GM18873 (cell line): ENCODE measurements around the gene MED13L.

ENCODE experiments used
- ATAC-seq: cut with Tn5 transposase; IDR thresholded peaks from one replicate; pipeline ENCODE4 v1.9.1; 2021; ENCODE audit warnings: mild to moderate bottlenecking, moderate library complexity, moderate number of reproducible peaks; ENCODE audit not compliant: unreplicated experiment, low FRiP score

The MED13L gene

DNA sequence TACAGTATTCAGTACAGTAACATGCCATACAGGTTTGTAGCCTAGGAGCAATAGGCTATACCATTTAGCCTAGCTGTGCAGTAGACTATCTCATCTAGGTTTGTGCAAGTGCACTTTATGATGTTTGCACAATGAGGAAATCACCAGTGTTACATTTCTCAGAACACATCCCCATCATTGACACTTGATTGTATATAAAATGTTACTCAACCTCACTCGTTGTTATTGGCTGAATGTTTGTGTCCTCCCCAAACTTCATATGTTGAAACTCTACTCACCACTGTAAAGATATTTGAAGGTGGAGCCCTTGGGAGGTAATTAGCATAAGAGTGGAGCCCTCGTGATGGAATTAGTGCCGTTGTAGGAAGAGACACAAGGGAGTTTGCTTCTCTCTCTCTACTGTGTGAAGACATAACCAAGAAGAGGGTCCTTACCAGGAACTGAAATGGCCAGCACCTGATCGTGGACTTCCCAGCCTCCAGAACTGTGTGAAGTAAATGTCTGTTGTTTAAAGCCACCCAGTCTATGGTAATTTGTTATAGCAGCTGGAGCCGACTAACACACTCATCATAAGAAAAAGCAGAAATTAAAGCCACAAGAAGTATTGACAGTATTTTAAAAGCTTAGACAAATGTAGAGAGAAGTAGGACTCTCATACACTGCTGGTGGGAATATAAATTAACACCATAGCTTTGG, 3.2 kb upstream of the MED13L start:
- no peak for ATAC-seq

DNA sequence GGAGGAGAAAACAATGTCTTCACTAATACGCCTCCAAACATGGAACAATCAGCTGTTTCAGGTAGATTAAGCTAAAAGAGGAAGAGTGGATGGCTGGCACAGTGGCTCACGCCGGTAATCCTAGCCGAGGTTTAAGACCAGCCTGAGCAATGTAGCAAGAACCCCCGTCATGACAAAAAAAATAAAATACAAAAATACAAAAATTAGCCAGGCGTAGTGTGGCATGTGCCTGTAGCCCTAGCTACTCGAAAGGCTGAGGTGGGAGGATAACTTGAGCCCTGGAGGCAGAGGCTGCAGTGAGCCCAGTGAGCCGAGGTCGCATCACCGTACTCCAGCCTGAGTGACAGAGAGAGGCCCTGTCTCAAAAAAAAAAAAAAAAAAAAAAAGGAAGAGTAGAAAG, 1.2 kb upstream of the MED13L start:
- ATAC-seq = no peak

DNA sequence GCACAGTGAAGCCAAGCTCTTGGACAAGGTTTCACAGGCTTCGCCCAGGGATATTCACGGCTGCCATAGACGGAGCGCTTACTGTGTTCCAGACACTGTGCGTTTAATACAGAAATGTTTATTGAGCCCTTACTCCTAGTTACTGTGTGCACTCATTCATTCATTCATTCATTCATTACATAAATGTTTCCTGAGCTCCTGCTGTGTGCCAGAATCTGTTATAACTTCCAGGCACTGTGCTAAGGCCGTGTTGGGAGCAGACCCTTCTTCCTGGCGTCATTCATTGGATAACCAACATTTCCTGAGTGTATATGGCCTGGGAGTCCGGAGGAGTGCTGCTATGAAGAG, 760 bp upstream of the MED13L start:
- no peak for ATAC-seq

DNA sequence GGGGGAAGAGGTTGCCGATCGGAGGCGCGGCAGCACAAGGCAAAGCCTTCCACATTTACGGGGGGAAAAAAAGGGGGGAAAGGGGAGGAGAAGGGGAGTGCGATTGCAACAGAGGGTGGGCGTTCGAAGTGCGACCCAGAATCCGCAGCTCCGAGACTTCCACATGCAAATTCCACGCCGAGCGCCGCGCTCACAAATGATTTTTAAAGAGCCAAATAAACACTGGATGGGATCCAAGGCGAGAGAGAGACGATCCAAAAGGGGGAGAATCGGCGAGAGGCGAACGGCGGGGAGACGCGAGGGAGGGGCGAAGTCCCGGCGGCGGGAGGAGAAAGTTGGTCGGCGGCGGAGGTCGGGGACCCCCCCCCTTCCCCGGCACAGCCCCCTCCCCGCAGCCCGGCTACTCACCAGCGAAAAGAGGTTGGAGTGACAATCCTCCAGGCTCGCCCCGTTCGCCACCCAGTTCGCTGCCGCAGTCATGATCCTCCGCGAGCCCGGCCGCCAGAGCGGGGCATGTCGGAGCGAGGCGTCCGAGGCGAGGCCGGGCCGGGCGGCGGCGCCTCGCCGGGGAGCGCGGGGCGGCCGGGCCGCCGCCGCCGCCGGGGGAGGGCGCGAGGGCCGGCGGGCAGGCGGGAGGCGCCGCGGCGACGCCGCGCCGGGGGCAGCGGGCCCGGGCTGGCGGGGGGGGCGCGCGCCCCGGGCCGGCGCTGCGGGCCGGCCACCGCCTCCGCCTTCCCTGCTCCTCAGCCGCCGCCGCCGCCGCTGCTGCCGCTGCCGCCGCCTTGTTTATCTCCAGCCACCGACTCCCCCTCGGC, 634 bp downstream of the MED13L start:
- no peak for ATAC-seq

DNA sequence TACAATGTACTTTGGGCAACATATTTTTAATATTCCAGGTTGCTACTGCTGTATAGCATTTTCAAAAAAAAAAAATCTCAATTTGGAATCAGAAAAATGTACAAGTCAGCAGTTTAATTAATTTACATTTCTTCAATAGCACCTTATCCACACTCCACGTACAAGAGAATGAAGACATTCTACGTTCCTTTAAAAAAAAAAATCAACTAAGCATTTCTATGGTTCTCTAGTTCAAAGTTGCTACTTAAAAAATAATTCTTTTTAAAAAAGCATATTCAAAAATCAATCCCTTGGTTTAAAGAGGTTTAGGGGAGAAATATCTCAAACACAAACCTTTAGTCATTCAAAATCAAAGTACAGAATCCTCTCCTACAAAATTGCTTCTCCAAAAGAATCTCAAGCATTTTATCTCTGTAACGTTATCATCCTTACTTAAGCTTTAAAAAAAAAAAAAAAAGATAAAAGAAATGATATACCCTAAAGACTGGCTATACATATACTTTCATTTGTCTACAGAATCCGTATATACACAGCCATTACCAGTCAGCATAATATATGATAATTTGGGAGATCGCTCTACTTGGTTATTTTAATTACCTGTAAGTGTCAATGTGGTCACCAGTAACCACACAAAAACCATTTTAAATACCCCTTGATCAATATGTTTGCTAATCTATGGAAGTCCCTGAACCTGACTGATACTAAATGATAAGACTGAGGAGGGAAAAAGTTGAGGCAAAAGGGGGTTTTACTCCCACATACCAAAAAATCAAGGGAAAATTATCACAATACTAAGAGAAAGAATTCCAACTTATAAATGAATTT, 2.7 kb downstream of the MED13L start:
- no peak for ATAC-seq

DNA sequence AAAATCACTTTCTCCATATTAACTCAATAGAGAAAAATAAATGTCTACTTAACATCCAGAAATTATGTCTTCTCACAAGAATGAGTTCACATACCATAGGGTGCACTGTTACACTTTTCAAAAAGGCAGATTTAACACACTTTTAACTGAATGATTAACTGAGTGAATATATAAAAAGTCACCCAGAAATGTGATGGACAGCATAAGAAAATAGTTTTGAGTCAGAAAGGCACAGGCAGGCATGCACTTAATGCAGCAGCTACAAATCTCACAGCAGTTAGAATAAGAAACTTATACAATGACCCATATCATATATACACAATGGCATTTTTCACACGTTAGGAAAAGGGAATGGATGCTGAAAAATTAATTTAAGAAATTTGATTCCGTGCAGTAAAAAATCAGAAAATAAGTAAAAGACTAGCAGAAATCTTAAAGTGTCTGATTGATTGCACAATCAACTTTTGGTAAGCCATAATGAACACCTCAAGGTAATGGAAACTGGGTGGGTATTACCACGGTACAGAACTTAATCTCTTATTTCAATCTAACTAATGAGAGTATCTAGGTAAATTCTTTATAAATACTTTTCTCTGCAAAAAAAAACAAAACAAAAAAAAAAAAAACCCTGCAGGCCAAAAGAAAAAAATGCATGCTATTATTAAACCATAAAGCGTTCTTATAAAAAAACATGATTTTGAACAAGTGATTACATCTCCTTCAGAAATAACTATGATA, 3.5 kb downstream of the MED13L start:
- ATAC-seq = no peak

DNA sequence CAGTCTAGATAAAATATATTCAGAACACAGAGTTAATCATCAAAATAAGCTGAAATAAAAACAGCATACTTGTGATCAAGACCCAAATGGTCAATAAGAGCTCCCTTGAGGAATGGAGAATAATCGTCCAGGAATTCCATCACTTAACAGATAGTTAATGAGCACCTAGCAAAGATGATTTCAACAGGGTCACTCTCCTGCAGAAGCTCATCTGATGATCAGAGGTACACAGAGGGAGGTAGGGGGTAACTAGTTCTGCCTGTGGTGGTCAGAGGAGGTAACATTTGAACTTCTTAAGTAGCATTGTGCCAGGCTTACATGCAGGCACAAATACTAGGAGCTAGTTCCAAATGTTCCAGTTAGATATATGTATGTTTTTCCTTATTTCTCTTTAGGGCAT, 9.5 kb downstream of the MED13L start:
- no peak for ATAC-seq

DNA sequence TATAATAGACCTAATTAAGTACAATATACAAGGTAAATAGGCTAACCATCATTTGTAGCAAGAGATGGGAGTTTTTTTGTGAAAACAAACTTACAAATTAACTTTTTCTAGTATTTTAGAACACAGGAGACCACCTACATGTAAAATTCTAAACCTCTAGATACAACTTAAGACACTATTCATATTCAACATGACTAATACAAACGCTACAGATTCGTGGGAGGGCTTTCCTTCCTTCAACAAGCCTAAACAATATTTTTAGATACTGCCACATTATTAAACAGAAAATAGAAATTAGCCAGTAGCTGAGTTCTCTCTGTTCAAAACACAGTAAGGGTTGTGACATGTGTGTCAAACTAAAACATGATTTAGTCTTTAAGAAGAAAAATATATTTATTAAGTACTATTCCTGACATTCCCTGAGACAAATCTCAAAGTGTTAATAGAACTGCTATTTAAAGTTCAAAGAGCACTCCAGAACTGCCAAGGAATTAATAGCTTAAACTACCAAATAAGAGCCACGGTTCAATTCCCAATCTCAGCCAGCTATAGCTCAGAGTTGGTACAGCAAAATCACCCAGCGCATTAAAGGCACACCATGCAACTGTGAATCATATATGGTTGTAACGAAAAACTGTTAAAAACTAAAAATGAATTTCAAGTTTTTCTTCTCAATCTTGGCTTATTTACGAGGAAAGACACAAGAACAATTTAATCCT, 10.7 kb downstream of the MED13L start:
- no peak for ATAC-seq

DNA sequence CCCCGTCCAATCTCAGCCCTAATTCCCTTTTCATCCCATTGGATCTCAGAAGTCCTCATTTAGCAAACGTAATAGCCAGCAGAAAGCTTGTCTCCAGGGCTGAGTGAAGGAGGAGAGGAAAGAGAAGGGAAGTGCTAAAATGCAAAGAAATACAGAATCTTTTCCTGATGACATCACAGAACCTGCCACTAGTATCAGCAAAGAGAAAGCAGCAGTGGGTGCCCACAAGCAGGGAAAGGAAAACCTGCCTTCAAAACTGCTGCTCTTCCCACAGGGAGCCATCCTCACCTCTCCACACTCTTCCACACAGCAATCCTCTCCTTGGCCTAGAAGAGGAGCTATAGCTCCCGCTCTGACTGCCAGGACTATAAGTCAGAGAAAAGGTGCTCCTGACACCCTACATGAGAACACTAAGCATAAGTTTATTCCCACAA, 11.3 kb downstream of the MED13L start:
- no peak for ATAC-seq

DNA sequence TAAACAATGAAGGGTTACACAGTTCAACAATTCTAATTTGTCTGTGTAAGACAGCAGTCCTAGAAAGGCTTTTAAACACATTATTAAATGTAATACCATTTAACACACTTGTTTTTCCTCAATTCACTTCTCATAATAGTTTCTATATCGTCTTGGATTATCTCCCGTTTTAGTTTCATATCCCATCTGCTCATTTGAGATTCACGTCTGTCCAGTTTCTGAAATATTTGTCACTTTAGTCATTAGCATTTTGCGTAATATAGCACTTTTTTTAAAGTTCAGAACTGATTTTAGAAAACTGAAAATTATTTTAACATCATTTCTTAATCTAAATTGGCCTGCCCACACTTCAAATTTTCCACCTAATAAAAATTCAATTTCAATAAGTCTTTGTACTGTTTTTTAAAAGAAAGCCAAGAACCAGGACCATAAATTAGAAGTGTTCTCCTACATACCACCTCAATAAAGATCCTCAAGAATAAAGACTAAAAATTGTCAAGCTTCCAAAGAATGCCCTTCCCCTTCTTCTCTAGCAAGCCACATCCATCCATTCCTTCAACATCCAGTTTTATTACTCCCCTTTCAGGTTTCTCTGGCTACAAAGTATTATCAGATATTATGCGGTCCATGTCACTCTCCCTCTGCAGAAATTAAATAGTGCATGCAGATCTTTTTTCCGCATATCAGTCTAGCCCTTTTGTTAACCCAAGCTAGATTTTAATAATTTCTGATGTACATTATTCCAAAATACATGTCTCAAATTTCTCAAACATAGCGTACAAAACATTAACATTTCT, 11.9 kb downstream of the MED13L start:
- ATAC-seq = no peak

DNA sequence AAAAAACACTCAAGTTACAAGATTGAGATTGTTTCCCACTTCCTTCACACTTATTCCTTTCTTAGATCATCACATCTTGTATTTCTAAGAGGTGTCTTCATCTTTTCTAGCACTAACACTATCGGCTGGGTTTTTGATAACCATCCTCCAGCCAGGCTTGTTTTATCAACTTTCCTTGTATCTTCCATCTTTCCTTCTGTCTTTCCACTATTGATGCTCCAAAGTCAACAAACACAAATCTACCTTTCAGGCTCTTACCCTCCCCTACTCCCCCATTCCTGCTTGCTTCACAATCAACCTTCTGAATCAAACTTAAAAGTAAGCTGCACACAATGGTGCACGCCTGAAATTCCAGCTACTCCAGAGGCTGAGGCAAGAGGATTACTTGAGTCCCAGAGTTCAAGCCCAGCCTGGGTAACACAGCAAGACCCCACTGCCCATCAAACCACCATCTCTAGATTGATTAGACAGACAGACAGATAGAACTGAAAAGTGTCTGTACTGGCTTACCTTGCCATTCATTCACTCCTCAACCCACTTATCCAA, 12.9 kb downstream of the MED13L start:
- ATAC-seq = no peak

DNA sequence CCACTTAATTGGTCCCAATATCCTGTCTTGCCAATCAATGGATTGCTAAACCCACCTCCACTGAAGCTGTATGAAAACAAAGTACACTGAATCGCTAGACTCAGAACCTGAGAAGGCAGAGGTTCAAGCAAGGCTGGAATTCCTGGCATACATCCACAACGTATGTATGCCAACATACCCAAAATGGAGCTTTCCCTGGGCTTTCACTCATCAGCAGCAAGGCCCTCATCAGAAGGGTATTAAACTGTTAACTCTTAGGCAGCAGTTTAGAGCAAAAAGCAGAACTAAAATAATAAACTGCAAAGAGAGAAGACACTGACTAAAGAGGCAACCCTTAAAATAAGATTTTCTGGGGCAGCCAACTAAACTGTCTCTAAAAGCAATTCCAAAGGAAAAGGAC, 13.6 kb downstream of the MED13L start:
- ATAC-seq = no peak

DNA sequence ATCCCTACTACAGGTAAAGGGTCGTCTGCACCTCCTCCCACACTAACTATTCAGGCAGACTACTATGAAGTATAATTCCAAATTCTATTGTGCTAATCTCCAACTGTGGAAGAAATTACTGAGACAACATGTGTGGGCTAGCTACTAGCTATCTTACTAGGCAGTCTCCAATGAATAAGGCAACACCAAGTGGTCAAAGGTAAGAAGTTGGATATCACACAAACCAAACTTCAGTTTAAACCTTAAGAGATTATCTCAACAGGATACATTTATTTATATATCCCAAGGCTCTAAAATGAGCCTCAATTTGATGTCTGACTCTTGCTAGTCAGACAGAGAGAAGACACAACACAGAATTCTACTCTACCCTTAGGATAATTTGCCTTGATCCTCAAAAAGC, 14.1 kb downstream of the MED13L start:
- no peak for ATAC-seq

DNA sequence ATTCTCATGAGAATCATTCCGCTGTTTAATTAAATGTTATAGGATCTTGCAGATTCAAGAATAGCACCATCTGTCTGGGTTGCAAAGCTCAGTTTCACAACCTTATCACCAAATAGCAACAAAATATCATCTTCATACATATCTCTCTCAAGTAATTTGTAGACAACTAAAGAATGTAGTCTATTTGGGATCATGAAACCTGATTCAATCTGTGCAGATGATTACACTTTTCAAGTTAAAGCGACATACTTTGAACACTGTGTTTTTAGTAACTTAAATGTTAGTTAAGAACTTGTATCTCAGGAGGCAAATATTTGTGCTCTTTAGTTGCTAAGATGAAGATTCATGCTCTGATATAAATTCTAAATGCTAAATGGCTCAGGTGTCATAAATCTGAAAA, 14.8 kb downstream of the MED13L start:
- ATAC-seq = no peak

DNA sequence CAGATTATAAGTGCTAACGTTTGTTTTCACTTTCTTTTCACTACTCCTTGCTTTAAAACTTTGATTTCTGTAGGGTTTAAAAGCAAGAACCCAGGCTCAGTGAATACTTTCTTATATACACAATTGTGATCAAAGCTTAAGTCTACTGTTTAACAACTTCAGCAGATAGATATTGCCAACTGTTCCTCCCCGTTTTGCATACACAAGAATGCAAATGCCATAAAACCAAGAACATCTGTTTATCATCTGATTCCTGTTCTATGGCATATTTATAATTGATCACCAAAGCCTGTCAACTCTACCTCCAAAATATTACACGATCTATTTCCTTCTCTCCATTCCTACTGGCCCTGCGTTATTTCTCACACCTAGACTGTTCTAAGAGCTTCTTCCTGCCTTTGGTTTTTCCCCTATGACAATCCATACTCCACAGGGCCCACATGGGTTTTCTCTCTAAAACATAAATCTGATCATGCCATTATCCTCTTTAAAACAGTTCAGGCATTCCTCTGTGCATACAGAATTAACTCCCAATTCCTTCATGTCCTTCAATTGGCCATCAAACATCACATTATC, 15.9 kb downstream of the MED13L start:
- ATAC-seq = no peak

DNA sequence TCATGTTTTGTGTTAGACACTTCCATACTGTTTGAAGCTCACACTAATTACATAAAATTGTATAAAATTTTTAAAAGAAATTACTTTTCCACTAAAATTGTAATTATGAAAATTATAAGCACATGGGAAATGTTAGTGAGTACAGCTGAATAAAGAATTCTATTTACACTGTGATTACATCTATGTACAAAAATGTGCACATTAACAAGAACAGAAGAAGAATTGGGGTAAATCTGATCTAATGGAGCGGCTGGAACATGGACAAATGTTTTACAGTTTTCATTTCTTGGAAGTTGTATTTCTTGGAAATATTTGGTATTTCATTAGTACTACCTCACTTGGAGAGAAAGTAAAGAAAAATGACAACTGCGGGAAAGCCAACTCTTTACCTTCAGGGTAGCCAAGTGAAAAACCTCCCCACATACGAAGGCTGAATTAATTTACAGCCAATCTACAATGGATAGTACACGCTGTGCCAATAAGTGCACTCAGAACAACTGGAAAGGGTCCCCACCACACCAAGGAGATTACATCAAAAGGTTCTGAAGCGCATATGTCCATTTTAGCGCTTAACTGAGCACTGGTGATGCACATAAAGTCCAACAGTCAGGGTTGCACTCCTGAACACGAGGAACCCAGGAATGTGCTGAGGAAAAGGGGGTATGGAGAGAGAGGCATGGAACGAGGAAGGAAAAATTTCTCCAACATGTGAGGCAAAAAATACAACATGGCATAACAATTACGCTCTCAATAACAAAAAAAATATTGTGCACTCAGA, 17.5 kb downstream of the MED13L start:
- no peak for ATAC-seq

DNA sequence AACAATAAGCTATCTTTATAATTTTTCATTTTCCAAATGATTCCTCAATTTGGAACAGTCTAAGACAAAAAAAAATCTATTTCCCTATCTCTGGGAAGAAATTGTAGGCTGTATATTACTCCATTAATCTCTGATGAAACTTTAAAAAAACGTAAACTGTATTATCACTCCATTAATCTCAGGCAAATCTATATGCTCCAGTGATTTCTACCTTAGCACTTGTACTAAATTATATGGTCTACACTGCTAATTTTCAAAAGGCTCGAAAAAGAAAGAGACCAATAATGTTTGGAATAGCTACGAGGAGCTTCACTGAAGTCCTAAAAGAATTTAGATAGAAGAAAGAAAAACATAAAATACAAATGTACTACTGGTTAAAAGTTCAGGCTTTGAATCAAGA, 19.7 kb downstream of the MED13L start:
- no peak for ATAC-seq

DNA sequence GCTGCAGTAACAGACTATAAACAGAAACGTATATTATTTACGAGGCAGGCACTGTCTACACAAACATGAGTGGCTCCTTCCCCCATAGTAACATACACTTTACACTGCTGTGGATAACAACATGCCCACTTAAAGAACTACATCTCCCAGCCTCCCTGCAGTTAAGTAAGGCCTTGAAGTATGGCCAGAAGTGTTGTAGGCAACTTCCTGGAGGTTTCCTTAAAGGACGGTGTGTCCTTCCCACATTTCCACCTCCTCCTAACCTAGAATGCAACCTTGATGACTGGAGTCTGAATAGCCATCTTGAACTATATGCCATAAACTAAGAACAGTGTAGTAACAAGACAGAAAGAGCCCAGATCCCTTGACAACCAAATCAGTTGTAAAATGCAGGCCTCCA, 20.3 kb downstream of the MED13L start:
- no peak for ATAC-seq
